Cardiac fibroblast (primary cell): ENCODE measurements around the gene NPTXR.

Source experiments
- DNase-seq, 2 donors: peaks; one replicate each; pipeline versions ENCODE4 v3.0.0 to v3.0.0-alpha.2; 2010; ENCODE audit warnings: low read depth in 2 of 2
- H3K4me3 ChIP-seq, 2 donors: replicated peaks in 1 of 2; 1 replicate in 1 of 2; 2 replicates in 1 of 2; pipeline ENCODE4 v1.5.1; 2011; ENCODE audit warnings: low read depth in 2 of 2, low read length in 2 of 2, mild to moderate bottlenecking in 2 of 2, moderate library complexity in 1 of 2
- TF ChIP-seq, protein P1 (sequence below): IDR thresholded peaks from one replicate; pipeline ENCODE4 v1.5.1; 2011; ENCODE audit warnings: low read depth, mild to moderate bottlenecking, low read length, inconsistent platforms

The NPTXR gene

DNA sequence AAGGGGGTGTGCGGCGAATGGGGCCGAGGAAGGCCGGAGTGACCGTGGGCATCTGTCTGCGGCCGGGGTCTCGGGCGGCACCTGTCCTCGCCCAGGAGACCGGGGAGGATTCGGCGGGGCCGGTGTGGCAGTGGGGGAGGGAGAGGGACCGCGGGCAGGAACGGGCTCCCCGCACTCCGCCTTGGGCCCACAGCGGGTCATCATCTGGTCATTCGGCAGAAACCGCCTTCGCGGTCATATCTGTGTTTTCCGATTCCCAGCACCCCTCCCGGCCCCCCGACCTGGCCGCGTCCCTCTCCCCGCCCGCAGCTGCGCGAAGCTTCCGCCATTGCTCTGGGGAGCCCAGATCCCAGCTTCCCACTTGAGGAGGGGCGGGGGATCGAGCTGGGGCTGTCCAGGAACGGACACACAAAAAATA lies 29.0 kb upstream of the NPTXR start:
- TF ChIP-seq, protein P1, sequence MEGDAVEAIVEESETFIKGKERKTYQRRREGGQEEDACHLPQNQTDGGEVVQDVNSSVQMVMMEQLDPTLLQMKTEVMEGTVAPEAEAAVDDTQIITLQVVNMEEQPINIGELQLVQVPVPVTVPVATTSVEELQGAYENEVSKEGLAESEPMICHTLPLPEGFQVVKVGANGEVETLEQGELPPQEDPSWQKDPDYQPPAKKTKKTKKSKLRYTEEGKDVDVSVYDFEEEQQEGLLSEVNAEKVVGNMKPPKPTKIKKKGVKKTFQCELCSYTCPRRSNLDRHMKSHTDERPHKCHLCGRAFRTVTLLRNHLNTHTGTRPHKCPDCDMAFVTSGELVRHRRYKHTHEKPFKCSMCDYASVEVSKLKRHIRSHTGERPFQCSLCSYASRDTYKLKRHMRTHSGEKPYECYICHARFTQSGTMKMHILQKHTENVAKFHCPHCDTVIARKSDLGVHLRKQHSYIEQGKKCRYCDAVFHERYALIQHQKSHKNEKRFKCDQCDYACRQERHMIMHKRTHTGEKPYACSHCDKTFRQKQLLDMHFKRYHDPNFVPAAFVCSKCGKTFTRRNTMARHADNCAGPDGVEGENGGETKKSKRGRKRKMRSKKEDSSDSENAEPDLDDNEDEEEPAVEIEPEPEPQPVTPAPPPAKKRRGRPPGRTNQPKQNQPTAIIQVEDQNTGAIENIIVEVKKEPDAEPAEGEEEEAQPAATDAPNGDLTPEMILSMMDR: no peak
- H3K4me3 ChIP-seq: peak overlapping the region; percentile 67 to 70
- DNase-seq: peak in 1 of 2 donors; percentile 59

DNA sequence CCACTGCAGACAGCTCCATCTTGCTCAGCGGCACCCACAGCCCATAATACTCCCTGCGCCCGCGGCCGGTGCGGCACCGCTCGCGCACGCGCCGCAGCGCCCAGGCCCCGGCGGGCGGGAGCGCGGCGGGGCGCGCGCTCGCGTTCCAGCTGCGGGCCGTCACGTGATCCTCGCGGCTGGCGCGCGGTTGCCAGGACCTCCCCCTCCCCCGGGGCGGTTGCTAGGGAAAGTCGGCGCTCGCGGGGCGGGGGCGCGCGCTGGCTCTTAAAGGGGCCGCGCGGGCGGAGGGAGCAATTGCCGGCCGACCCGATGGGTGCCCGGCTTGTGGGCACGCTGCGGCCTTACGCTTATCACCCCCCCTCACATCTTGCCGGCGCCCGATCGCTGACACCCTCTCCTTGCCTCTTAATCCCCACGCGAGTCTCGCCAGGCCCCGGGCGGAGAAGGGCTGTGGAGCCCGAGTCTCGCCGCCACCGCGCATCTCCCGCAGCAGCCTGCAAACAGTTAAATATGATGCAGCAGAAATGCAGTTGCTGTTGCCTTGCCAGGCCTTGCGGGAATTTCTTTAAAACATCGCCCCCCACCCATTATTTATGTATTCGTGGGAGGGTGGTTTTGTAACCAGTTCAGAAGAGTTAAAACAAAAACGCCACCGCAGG lies 28.5 kb upstream of the NPTXR start, which contains the start of gene CBX6:
TSS of gene CBX6 (minus strand) at position 45 of the 659 bp plus-strand sequence. CDS start at position 19, 26 bp downstream.
- peak within 1 kb of the TSS; percentile 67 to 70 for H3K4me3 ChIP-seq
- TF ChIP-seq, protein P1: no peak
- peak; percentile 92 to 96 for DNase-seq

DNA sequence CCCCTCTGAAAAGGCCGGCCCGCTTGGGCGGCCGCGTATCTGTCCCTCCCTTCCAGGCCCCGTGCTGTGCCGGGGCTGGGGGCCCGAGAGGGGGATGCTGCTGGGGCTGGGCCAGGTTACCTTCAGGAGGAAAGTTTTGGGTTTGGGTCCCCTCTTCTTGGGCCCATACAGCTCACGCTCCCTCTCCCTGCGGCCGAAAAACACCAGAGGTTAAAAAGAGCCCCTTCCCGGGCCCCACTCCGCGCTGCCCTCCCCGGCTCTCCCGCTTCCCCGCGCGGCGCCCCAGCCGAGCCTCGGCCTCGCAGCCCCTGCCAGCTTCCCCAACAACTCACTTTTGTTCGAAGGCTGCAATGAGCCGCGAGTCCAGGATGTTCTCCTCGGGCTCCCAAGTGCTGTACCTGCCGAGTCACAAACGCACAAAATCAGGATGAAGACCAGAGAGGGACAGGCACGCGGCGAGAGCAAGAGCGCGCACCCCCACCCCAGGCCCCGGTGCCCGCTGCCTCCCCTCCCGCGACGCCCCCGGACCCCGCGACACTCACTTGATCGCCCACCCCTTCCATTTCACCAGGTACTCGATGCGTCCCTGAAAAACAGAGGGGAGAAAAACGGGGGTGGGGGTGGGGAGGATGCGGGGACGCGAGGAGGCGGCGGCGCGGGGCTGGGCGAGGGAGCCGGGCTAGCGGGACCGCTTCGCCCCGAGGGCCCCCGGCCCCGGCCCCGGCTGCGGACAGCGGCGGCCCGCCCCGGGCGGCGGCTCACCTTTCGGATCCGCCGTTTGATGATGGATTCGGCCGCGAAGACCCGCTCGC lies 27.7 kb upstream of the NPTXR start:
- peak overlapping the region; percentile 67 to 70 for H3K4me3 ChIP-seq
- DNase-seq: no peak
- TF ChIP-seq, protein P1: no peak

DNA sequence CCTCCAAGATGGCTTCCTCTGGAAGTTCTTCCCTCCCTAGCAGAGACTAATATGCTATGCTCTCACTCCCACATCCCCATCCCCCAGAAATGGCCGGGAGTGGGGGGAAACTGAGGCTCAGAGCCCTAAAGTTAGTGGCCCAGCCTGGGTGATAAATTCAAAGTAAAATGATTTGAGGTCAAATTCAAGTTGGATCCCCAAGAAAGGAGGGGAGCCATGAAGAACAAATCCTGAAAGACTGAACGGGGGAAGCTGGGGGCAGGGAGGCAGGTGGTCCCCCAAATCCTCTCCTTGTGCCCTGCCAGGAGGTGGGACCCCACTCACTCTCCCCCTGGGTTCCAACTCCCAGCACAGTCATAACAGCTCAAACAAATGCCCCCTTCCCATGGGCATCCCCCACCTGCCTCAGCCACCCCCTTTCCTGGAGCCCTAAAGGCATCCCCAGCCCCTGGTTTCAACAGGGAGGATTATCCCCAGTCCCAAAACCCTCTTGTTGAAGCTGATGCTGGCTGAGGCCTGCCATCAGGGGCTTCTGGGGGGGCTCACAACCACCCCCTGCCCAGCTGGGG lies 27.0 kb upstream of the NPTXR start:
- peak overlapping the region; percentile 67 to 70 for H3K4me3 ChIP-seq
- TF ChIP-seq, protein P1: no peak
- DNase-seq: no peak

DNA sequence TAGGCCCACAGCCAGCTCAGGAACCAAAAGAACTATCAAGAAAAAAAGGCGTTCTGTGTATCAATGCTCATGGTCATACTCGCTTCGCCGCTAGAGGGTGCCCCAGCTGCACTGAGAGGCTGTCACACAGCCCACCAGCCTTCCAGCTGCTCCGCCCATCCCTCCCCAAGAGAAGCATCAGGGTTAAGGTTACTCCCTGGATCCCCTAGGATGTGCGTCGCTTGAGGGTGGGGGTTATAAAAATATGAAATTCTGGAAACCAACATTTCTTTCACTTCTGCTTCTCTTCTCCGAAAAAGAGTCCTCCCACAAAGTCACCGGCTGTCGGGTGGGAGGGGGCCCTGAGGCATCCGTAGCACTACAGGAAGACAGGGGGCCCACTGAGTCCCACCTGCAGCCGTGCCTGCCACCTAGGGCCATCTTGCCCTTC lies 26.5 kb upstream of the NPTXR start:
- peak; percentile 86 for DNase-seq
- peak overlapping the region; percentile 67 to 70 for H3K4me3 ChIP-seq
- TF ChIP-seq, protein P1: peak; percentile 94

DNA sequence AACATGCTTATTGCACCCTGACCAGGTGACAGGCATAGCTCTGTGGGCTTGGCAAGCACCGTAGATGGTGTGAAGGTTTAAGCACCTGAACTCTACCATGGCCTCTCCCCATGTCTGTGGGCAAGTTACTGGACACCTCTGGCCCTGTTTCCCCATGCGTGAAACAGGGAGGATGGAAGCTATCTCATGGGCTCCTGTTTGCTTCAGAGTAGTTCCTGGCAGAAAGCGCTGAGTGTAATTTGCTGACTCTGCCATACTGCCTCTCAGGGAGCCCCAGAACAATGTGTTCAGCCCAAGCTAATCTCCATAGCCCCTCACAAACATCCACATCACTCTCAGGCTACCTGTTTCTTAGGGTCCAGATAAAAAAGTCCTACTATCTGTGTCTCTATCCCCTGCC lies 25.8 kb upstream of the NPTXR start:
- TF ChIP-seq, protein P1: no peak
- no peak overlapping the region for H3K4me3 ChIP-seq

More for the DNA sequence above, 25.8 kb upstream of the NPTXR start:
- DNase-seq: no peak
